HG03108 (cell line): ENCODE measurements around the gene CHGA.

Experiments used
- ATAC-seq: cut with Tn5 transposase; IDR thresholded peaks from one replicate; pipeline ENCODE4 v1.9.1; 2021; ENCODE audit warnings: moderate library complexity; ENCODE audit not compliant: unreplicated experiment

Gene CHGA

DNA sequence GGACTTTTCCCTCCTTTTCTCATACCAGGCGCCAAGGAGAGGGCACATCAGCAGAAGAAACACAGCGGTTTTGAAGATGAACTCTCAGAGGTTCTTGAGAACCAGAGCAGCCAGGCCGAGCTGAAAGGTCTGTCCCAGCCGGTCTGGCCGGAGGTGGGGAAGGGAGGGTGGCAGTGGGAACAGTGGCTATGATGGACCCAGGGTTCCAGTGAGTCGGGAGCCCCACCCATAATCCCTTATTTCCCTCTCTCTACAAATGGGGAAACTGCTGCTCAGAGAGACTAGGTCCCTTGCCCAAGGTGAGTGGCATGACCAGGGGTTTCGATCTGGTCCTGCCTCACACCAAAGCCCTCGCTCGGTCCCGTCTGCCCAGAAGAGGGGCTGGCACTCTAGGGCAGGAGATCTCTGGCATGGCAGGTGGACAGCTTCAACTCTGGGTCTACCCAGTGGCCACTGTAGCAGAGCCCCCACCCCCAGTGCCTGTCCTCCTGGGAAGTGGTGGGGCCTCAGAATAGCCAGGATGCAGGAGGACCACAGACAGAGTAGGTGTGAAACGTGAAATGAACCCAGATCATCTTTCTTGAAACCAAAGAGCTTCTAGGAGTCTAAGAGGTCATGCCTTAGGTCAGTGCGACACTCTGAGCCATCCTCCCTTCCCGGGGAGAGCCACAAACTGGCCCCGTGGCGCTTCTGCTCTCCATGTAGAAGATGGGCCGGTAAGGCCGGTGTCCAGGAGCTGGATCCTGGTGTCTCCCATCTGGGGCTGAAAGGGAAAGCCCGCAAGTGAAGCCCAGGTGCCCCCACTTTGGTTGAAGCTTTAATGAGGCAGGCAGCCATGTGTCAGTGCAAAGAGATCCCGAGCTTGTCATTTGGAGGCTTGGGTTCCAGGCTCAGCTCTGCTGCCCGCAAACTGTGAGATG is 7.0 kb downstream of the CHGA start:
- no peak for ATAC-seq

DNA sequence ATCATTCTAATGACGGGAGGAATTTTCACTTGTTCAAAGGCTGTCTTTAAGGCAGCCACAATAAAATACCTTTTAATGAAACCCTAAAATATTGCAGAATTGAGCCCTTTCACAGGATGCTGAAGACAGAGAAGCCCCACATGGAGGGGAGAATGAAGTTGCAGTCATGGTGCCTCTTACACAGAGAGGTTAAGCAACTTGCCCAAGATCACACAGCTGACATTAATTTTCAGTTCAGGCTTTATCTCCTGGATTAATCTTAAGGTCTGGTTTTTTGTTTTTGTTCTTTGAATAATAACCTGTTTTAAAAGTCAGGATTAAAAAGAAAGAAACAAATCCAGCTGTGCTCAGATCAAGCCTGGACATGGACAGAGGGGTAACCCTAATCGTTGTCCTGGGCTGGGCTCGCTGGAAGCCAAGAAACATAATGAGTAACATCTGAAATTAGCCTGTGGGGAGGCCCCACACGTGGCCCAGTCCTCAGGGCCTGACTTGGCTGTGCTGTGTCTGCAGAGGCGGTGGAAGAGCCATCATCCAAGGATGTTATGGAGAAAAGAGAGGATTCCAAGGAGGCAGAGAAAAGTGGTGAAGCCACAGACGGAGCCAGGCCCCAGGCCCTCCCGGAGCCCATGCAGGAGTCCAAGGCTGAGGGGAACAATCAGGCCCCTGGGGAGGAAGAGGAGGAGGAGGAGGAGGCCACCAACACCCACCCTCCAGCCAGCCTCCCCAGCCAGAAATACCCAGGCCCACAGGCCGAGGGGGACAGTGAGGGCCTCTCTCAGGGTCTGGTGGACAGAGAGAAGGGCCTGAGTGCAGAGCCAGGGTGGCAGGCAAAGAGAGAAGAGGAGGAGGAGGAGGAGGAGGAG is 8.0 kb downstream of the CHGA start:
- ATAC-seq = no peak

DNA sequence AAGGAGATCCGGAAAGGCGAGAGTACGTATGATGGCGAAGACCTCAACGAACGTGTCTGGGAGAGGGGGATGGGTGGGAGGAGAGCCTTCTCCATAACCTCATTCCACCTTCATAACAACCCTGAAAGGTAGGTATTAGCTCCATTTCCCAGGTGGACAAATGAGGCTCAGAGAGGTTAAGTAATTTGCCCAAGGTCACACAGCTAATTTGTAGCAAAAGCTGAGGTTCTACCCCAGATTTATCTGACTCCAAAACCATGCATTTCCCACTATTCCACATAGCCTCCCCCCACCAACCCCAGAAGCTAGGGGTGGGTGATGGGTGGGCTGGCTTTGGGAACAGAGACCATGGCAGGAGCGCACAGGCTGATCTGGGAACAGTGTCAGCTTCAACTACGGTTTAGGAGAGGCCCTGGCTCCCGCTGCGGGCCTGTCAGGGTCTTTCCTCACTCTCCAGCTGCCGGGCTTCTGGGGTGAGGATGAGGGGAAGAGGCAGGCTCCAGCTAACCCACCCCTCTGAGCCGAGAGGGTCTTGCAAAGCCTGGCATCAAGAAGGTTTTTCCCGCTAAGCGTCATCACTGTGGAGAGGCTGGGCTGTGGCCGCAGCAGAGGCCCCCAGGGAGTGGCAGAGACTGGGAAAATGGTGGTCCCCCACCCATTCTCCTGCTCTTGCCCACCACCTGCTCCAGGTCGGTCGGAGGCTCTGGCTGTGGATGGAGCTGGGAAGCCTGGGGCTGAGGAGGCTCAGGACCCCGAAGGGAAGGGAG is 8.9 kb downstream of the CHGA start:
- ATAC-seq = no peak

- ATAC-seq = no peak
Measured at GRCh38 chr14:92932448-92933395, 9.8 kb downstream of the CHGA start.

DNA sequence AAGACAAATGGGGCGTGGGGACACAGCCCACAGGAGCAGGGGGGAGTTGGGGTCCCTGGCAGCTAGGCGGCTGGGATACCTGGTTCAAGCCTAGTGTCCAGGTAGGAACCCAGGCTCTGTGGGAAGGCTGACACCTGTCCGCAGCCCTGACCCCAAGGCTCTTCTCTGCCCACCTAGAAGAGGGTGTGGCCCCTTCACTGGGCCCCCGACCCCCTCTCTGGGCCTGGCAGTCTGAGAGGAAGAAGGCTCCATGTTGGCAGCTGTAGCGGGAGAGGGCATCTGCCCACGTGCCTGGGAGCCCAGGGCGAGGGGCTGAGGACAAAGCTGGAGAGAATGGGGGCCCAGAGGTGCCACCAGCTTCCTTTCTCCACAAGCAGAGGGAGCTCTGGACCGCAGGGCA is 10.5 kb downstream of the CHGA start:
- ATAC-seq = no peak

DNA sequence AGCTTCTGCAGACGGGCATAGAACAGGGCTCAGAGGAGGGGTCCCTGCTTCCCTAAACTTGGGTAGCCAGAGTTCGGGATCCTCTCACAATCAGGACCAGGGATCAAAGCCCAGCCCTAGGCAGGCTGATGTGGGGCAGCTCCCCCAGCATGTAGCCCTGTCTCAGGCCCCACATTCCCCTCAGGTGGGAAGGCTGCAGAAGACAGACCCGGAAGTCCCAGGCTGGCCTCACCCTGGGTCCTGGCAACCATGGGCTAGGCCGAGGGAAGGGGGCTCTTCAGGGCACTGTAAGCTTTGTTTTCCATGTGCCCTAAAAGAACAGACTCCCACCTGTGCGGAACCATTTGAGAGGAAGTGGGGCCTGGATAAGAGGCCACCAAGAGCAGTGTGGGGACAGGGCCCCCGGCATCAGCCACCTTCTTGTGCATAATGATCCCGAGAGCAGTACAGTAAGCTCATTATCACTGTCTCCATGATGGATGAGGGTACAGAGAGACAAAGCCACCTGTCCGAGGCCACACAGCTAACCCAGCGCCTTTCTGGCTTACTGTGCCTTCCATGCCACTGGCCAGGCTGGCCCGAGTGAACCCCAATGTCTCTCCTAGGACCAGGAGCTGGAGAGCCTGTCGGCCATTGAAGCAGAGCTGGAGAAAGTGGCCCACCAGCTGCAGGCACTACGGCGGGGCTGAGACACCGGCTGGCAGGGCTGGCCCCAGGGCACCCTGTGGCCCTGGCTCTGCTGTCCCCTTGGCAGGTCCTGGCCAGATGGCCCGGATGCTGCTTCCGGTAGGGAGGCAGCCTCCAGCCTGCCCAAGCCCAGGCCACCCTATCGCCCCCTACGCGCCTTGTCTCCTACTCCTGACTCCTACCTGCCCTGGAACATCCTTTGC is 11.5 kb downstream of the CHGA start:
- ATAC-seq = no peak

- no peak for ATAC-seq
Measured at GRCh38 chr14:92935446-92935845, 12.5 kb downstream of the CHGA start.

GRCh38 chr14:92936085-92936484 is 13.1 kb downstream of the CHGA start:
- no peak for ATAC-seq

GRCh38 chr14:92937051-92937937 is 14.3 kb downstream of the CHGA start:
- no peak for ATAC-seq

DNA sequence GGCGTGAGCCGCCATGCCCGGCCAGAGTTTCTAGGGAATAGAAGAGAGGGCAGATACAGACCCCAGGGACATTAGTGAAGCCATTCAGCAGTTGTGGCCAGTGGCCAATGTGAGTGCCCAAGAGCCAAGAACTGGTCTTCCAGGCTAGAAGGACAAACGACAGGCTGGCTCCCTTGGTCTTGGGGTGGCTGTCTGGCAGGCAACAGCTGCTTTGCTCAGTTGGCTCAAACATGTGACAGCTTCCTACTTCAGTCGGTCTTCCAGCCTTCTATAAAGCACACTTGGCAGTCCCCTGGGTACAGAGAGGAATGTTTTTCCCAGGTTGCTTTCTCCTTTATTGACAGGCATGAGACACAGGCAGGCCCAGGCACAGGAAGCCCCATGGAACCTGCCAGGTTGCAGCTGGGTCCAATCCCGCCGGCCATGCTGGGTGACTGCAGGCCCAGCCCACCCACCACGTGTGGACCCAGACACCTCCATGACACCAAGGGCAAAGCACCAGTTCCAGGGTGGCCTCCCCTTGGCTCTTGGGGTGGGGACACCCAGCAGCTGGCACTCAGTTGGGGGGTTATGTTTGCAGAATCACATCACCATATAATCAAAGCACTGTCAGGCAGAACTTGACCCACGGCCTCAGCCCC is 15.4 kb downstream of the CHGA start:
- no peak for ATAC-seq

DNA sequence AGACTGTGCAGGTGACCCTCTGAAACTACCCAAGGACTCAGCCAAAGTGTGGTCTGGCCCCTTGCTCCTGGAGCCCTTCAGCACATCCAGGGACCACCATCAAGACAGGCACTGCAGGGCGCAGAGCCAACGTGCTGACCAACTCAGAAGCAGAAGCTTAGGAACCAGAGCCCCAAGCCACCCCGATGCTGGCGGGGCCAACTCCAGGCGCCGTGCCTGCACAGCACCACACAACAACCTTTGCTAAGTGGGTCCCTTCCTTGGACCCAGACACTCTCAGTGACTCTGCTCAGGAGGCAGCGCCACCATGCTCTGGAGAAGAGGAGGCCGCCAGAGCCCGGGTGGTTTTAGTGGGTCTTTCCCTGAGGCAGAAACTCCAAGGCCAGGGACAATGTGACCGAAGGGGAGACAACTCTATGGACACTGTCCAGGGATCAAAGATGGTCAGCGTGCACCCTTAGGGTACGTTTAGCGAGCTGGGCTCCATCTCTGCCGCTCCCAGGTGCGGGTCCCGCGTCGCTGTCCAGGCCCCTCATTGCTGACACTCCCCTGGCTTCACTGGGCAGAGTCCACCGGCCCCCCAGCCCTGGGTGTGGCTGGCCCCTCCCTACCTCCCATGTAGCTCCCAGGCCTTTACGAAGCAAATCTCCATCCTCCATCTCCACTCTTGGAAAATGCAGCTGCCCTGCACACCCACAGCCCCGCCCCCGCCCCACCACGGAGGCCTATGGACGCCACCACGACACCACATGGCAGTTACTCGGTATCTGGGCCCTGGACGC is 16.1 kb downstream of the CHGA start:
- no peak for ATAC-seq

GRCh38 chr14:92939699-92940098 is 16.7 kb downstream of the CHGA start:
- no peak for ATAC-seq

DNA sequence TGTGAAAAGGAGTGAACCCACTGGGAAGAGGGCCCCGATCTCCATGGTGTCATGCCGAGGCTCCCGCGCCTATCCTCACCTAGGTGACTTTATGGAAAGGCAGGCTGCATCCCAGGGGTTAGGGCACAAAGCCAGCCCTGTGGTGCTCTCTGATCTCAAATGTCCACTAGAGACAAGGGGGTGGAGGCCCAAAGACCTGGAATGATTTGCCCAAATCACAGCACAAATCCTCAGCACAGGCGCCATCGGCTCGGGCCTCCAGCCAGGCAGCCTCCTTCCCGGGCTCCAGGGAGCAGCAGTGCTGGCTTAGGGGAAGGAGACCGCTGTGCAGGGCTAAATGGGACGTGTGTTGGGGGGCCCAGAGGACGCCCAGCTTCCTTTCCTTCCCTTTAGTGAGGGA is 17.6 kb downstream of the CHGA start:
- ATAC-seq = no peak

DNA sequence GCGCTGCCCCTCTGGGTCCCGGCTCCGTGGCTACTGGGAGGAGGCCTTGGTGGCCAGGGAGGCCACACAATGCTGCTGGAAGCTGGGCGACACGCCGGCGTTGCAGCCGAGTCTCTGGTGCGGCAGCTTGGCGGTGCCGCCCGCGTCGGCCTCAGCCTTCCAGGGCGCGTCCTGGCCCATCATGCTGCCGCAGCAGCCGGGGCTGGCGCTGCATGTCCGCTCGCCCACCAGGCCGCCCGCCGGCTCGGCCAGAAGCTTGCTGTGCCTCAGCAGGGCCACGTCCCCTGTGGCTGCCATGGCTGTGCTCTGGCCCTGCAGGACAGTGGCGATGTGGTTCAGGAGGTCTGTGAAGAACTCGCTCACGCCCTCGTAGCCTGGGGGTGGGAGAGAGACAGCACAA is 18.6 kb downstream of the CHGA start:
- ATAC-seq = no peak

GRCh38 chr14:92942136-92942535 is 19.2 kb downstream of the CHGA start:
- no peak for ATAC-seq

- no peak for ATAC-seq
Measured at GRCh38 chr14:92942576-92942975, 19.6 kb downstream of the CHGA start.
